Fibroblast of lung (primary cell): ENCODE data around the gene ZNF800. TPM values are rescaled to one million over a fixed set of nuclear protein-coding genes. Genes with fewer than 3 reads are reported as not detected.
"Not testable (repeated sequence)": the region's sequence is repeated elsewhere in the genome, so short reads cannot be mapped to it uniquely, and the experiment has no call there.

Experiments
- DNase-seq, 2 donors: peaks; one replicate each; pipeline versions ENCODE4 v3.0.0 to v3.0.0-alpha.2; 2010; ENCODE audit warnings: low read depth in 2 of 2
- H2AFZ ChIP-seq: 2 replicates; pipeline ENCODE4 v1.5.1; 2012; ENCODE audit warnings: low read length, control low read depth, inconsistent platforms
- H3K27ac ChIP-seq: 2 replicates; pipeline ENCODE4 v1.5.1; 2011; ENCODE audit warnings: low read length, control low read depth; ENCODE audit not compliant: insufficient read depth
- H3K27me3 ChIP-seq: 2 replicates; pipeline ENCODE4 v1.5.1; 2011; ENCODE audit warnings: mild to moderate bottlenecking, low read length; ENCODE audit not compliant: control insufficient read depth, insufficient read depth
- H3K36me3 ChIP-seq: 2 replicates; pipeline ENCODE4 v1.5.1; 2011; ENCODE audit warnings: low read length; ENCODE audit not compliant: control insufficient read depth, insufficient read depth
- H3K4me1 ChIP-seq: 2 replicates; pipeline ENCODE4 v1.5.1; 2011; ENCODE audit warnings: low read length; ENCODE audit not compliant: control insufficient read depth, insufficient read depth; ENCODE audit errors: extremely low read depth
- H3K4me2 ChIP-seq: 2 replicates; pipeline ENCODE4 v1.5.1; 2011; ENCODE audit warnings: low read length, control low read depth; ENCODE audit not compliant: insufficient read depth; ENCODE audit errors: extremely low read depth
- H3K4me3 ChIP-seq, 4 experiments: fragments of 200-600 bp in 1 of 4; sonication (generic) in 1 of 4; replicated peaks in 1 of 4; 2 replicates each; pipeline ENCODE4 v1.5.1; 2011 to 2016; ENCODE audit warnings: low read length in 4 of 4, low read depth in 3 of 4, mild to moderate bottlenecking in 3 of 4, control low read depth in 2 of 4, inconsistent platforms in 1 of 4, mixed read lengths in 1 of 4; ENCODE audit not compliant: insufficient read depth in 1 of 4; ENCODE audit errors: control extremely low read depth in 1 of 4
- H3K79me2 ChIP-seq: 2 replicates; pipeline ENCODE4 v1.5.1; 2012; ENCODE audit warnings: mild to moderate bottlenecking, low read length, inconsistent platforms; ENCODE audit not compliant: control insufficient read depth, insufficient read depth
- H3K9ac ChIP-seq: 2 replicates; pipeline ENCODE4 v1.5.1; 2011; ENCODE audit warnings: mild to moderate bottlenecking, low read length, control low read depth; ENCODE audit not compliant: insufficient read depth
- H3K9me3 ChIP-seq: 2 replicates; pipeline ENCODE4 v1.5.1; 2012; ENCODE audit warnings: low read depth, low read length; ENCODE audit not compliant: control insufficient read depth, insufficient read depth
- H4K20me1 ChIP-seq: 2 replicates; pipeline ENCODE4 v1.5.1; 2011; ENCODE audit warnings: low read length; ENCODE audit not compliant: control insufficient read depth, insufficient read depth; ENCODE audit errors: extremely low read depth
- CTCF ChIP-seq, 2 donors: IDR thresholded peaks in 1 of 2; conservative IDR thresholded peaks in 1 of 2; 1 replicate in 1 of 2; 2 replicates in 1 of 2; pipeline ENCODE4 v1.5.1; 2011 to 2012; ENCODE audit warnings: low read length in 2 of 2, control low read depth in 1 of 2, inconsistent platforms in 1 of 2, low read depth in 1 of 2, mild to moderate bottlenecking in 1 of 2
- EZH2 ChIP-seq: IDR thresholded peaks from 2 replicates; pipeline ENCODE4 v1.5.1; 2012; ENCODE audit warnings: low read length, control low read depth, mild to moderate bottlenecking; ENCODE audit errors: missing control alignments
- polyA plus RNA-seq, 2 donors: library from polyadenylated mRNA; depleted of rRNA in 1 of 2; stranded (reverse) in 1 of 2; unstranded in 1 of 2; fragments of >200 nt; gene quantifications; 2 replicates each; pipeline ENCODE4 v1.2.1, GENCODE V29; 2011 to 2012; ENCODE audit warnings: missing spikeins in 1 of 2
- total RNA-seq: library from RNA; depleted of rRNA; stranded (reverse); fragments of >200 nt; gene quantifications from 2 replicates; pipeline ENCODE4 v1.2.1, GENCODE V29; 2014

Gene ZNF800
- total and polyA plus RNA-seq, 2 donors (not counting 1 experiment from before 2014, with no cell fraction given), result 12.4 to 16.6 TPM

DNA sequence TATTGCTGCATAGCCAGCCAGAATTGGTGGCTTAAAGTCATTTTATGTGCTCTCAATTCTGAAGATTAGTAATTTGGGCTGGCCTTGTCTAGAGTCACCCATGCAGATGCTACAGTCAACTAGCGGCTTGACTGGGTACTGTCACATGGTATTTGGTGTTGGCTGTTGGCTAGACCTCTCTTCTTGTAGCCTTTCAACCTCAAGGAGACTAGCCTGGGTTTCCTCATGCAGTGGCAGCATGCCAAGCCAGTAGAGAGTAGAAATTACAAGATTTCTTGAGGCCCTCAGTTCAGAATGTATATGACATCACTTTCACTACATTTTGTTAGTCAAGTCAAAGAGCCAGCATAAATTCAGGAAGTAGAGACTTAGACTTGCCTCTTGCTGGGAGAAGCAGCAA, 3.7 kb upstream of the ZNF800 start:
- H3K79me2 ChIP-seq, result peaks cover 11% of the 10 kb centered on the region
- no peaks in the 10 kb centered on the region for H4K20me1 ChIP-seq
- no peaks in the 10 kb centered on the region for H3K27me3 ChIP-seq
- no peaks in the 10 kb centered on the region for H3K9me3 ChIP-seq
- H3K4me1 ChIP-seq, result no peaks in the 10 kb centered on the region
- no peak overlapping the region for H3K4me2 ChIP-seq
- H3K36me3 ChIP-seq, result no peaks in the 10 kb centered on the region
- TF ChIP-seq CTCF (conservative IDR thresholded peaks at IDR 0.05 in 1 of 2, IDR thresholded peaks at IDR 0.05 in 1 of 2; ENCODE audit: low read depth in 1 of 2, low read length in 2 of 2) (no peak), EZH2 (no peak)
- H2AFZ ChIP-seq, result no peak overlapping the region
- DNase-seq, result peak in 1 of 2 donors; percentile 14
- H3K4me3 ChIP-seq, result no peak overlapping the region
- no peak overlapping the region for H3K9ac ChIP-seq
- H3K27ac ChIP-seq, result no peak overlapping the region

GRCh38 chr7:127395104-127395503, 2.6 kb upstream of the ZNF800 start:
- not testable (repeated sequence) for H3K9ac ChIP-seq, H3K27me3 ChIP-seq, H3K4me2 ChIP-seq, H2AFZ ChIP-seq, H3K36me3 ChIP-seq, H3K4me1 ChIP-seq, H3K27ac ChIP-seq, DNase-seq, H3K9me3 ChIP-seq, H3K4me3 ChIP-seq, H4K20me1 ChIP-seq
- peaks cover 22% of the 10 kb centered on the region for H3K79me2 ChIP-seq

DNA sequence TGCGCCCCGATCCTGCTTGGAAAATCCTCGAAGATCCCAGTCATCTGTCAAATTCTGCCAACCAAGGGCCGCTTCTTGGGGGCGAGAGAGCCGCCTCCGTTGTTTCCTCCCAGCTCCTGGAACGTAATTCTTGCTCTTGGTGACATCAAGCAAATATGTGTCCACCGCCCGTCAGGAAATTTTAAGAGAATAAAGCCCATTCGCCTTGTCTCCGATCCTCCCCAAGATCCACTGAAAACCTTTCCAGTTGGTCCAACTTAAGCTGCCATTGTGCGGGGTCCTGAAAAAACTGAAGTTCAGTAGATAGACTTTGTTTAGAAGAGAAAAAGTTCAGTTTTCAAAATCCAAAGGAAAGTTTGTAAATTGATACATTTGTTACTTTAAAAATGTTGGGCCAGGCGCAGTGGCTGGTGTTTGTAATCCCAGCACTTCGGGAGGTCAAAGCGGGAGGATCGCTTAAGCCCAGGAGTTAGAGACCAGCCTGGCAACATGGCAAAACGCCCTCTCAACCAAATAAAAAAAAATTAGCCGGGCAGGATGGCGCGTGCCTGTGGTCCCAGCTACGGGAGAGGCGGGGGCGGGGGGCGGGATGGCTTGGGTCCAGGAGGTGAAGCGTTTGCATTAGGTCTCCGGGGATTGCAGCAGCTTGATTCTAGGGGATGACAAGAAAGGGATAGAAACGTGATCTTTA, 1.0 kb upstream of the ZNF800 start:
- H3K79me2 ChIP-seq, result peaks cover 36% of the 10 kb centered on the region
- H3K27me3 ChIP-seq, result no peaks in the 10 kb centered on the region
- H3K4me2 ChIP-seq, result peak overlapping the region; percentile 95
- peak overlapping the region; percentile 90 for H2AFZ ChIP-seq
- H3K4me1 ChIP-seq, result peaks cover 2% of the 10 kb centered on the region
- no peaks in the 10 kb centered on the region for H3K9me3 ChIP-seq
- TF ChIP-seq CTCF (conservative IDR thresholded peaks at IDR 0.05 in 1 of 2, IDR thresholded peaks at IDR 0.05 in 1 of 2; ENCODE audit: low read depth in 1 of 2, low read length in 2 of 2) (no peak), EZH2 (no peak)
- peak in 1 of 2 donors; percentile 24 for DNase-seq
- H3K27ac ChIP-seq, result peak overlapping the region; percentile 94
- peak overlapping the region; percentile 66 to 91 (median 72) for H3K4me3 ChIP-seq
- H3K36me3 ChIP-seq, result no peaks in the 10 kb centered on the region
- H3K9ac ChIP-seq, result no peak overlapping the region
- no peaks in the 10 kb centered on the region for H4K20me1 ChIP-seq
